Eye (tissue), 1 donor: ENCODE measurements around the gene MOG.

Source experiments
- DNase-seq: peaks from one replicate; pipeline ENCODE4 v3.0.0-alpha.2; 2015

MOG gene

DNA sequence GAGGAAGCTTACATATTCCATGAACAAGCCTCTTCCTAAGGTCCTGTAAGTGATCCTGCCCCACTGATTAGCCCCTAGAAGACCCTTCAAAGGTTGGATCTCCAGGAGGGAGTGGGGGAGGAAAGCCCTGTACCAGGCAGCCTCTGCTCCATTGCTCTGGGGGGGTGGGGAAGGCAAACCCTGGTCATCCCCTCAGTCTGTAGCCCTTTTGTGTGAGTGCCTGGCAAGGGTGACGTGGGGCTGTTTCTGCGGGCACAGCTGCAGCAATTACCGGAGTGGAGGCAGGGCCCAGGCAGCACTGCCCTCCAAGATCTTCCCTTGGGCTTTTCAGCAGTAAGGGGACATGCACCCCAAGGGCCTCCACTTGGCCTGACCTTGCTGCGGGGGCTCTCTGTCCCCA, at the start of gene MOG:
MOG (plus strand) TSS at position 295 of the 400 bp plus-strand sequence. CDS start 118 bp downstream, outside the sequence.
- DNase-seq: no peak

- no peak for DNase-seq
Measured at GRCh38 chr6:29608131-29608530, 48.8 kb upstream of the MOG start.

GRCh38 chr6:29610540-29610939, 46.4 kb upstream of the MOG start:
- no peak for DNase-seq

DNA sequence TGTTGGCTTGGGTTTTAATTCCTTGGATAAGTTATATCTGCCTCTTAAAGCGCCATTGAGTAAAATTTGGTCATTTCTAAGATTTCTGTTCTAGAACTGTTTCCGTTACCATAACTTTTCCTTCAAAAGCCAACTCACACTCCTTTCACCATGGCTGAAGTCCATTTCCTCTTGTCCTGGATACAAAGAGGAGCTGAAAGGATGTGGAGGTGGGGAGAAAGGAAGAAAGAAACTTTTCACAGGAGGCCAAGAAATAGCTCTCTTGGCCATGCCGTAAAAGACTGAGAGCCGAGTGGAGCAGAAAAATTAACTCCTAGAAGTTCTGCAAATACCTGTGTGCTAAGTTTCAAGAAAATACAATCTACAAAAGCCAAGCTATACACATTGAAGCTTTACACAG, 45.5 kb upstream of the MOG start:
- no peak for DNase-seq

DNA sequence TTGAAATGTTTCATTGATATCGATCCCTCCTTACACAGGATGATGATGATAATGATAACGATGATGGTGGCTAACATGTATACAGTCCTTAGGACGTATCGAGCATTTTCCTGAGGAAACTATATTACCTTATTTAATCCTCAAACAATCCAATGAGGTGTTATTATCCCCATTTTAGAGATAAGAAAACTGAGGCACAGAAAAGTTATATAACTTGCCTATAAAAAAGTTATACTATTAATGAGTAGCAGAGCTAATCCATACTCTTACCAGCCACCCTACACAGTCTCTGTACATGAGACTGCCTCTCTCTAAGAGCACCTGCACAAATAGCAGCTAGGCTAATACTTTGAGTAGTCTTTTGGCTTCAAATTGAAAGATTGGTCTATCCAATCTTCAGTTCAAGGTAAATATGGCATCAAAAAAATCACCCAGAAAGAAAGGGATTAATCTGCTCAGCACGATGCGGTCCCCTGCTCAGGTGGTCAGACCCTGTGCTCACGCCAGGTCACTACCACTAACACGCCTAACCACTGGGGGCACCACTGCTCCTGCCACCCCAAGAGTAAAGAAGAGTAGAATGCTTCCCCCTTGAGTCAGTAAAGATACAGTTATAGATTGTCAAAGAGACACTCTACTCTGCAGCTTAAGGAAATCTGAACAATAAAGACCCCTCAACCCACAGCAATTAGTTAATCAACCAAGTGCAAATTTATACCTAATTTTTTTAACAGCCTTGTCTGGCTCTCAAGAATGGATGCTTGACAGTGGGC, 38.9 kb upstream of the MOG start:
- no peak for DNase-seq

- no peak for DNase-seq
Measured at GRCh38 chr6:29619578-29620160, 37.2 kb upstream of the MOG start.

- no peak for DNase-seq
Measured at GRCh38 chr6:29620630-29621029, 36.3 kb upstream of the MOG start.

DNA sequence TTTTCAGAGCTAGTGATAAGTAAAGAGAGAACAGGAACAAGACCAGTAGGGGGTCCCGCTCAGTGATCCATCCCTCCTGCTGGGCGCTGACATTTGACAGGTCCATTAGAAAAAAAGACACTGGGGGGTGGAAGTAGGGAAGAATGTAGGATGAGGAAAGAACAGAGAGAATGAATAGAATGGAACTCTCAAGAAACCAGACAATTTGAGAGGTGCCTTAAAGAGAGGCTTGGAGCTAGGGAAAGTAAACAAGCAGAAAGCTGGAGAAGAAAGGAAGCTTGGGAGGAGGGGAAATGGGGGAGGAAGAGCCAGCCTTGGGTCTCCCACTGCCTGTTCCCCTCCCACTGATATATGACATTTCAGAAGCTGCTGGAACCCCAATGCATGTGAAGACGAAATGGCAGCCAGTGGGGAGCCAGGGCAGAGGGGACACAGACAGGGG, 32.4 kb upstream of the MOG start:
- no peak for DNase-seq

DNA sequence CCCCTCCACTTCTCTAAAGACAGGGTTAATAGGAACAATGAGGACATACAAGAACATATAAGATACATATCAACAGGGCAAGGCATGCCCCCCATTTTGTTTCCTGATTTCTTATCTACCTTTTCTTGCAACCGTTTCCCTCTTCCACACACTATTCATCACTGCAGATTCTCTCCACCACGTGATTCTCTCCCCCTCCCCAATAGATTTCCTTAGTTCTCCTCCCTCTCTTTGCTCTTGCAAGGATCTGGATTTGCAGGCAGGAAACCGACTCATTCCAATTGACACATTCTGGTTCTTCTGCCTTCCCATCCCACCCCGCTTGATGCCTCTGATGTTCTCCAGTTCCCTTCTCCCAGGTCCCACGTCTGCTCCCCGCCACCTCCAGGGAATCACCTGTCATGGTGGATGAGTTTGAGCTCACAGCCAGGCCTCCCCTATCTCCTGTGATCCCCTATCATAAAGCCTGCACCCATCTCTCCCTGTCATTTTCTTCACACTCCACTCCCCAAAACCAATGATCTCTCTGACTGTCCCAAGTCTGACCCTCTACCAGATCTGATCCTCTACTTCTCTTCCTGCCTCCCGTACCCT, 31.5 kb upstream of the MOG start:
- no peak for DNase-seq

DNA sequence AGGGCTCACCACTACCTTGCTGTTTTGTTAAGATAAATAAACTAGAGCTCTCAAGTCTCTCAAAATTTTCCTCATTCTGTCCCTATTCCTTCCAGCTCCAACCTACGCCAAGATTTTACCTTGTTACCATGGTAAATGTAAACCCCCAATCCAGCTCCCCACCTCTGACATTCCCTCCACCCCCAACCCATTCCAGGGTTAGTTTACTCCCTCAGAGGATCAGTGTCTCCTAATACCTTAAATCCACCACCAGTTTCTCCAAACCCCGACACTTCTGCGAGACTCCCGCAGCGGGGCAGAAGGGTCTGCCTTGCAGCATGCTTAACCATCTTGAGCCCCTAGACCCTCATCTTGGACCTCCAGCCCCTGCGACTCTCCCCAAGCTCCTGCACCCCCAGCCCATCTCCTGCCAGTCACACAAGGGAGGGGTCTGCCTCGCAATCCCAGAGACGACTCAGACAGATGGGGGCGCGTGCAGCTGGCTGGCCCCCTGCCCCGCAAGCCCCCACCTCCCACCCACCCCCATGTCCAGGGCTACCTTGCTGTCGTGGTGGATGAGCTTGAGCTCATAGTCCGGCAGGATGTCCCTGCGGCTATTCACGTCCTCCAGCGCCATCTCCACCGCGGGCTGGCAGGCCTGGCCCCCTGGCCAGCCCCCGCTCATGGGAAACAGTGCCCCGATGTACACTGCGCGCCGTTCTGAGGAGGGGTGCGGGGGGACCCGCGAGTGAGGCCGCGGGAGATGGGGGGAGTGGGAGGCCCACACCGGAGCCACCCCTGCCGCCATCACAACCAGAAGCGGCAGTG, 29.7 kb upstream of the MOG start:
- peak; percentile 37 for DNase-seq

- peak; percentile 91 for DNase-seq
Measured at GRCh38 chr6:29627755-29628418, 29.0 kb upstream of the MOG start.

DNA sequence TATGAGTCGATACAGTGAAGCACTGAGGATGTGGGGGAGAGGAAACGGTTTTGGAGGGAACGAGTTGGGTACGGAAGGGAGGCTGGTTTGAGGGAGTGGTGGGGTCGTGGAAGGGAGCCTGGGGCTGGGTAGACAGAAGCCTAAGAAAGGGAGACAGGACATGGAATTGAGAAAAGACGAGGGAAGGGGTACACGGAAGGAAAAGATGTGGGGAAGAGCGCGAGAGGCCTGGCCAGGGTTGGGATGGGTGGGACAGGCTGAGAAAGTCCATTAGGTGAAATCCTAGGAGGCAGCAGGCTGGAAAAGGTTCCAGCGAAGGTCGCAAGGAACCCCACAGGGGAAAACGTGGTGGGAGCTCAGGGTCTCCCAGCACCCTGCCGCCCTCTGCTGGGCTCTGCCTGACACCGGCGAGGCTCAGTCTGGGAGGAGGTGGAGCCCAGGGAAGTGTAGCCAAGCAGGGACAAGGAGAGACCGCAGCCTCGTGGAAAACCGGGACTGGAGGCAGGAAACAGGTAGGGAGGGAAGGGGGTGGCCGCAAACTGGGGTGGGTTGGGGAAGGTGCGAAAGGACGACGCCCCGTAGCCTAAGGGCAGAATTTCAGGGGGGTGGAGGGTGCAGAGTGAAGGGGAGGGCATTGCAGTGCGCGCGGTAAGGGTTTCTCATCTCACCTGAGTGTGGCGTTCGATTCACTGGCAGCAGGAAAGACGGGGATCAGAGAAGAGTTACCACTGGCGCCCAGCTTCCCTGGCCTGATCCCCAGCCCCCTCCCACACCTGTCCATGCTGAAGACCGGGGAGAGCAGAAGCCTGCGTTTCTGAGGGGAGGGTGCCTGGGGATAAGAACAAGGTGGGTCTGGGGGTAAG, 28.2 kb upstream of the MOG start:
- peak; percentile 91 for DNase-seq

GRCh38 chr6:29629571-29629970, 27.3 kb upstream of the MOG start:
- no peak for DNase-seq

- no peak for DNase-seq
Measured at GRCh38 chr6:29630315-29630714, 26.6 kb upstream of the MOG start.

DNA sequence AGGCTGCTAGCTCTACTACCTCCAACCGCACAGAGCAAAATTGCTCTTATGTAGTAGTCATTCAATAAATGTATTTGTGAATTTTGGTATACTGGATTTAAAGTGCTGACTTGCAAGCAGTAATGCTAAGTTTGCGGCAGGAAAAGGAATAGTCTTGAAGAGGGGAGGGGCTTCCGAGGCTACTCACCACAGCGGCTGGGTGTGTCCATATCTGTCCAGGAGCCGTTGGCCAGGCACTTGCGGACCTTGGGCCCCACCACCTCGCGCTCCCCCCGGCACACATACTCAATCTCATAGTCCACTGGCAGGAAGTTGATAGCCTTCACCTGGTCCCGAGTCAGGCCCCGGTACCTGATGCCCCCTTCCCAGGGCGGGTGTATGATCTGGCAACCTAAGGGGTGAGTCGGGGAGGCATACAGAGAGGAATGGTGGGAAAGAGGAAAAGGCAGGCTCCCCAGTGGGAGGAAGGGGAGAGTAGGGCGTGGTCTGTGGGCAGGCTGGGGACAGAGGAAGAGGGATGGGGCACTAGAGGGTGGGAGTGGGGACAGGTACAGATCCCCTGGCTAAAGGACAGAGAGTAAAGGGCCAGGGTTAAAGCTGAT, 25.6 kb upstream of the MOG start:
- DNase-seq: peak; percentile 15

DNA sequence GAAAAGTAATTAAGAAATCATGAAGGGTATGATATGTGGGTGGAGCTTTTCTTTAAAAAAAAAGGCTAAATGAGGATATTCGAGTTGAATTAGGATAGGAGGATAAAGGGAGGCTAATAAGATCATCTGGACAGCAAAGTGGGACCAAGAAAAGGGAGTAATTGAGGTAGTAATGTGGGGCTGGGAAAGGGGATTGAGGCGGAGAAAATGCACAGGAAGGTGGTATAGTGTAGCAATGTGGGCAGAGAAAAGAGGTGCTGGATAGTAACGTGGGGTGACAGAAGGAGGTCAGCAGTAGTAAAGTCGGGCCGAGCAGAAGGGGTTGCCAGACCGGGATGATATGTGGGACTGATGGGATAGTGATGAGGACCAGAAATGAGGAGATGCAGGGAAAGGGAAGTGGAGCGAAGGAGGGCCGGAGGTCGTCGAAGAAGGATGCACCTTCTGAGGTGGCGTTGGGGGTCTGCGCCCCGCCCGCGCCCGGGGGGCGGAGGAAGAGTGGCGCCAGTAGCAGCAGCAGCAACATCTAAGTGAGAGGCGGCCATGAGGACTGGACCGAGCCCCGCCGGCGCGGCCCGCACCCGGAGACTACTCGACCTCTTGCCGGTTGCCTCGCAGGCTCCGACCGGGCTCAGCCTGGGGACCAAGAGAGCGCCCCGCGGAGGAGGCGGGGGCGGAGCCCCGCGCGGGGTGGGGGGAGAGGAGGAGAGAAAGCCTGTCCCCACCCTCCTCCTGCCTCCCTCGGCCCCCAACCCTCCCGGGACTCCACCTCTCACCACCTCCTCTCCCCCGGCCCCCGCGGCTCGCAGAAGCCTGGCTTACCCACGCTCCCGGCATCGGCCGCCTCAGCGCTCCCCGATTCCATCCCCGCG, 24.8 kb upstream of the MOG start:
- peak; percentile 84 for DNase-seq

- DNase-seq: peak; percentile 98
Measured at GRCh38 chr6:29632789-29633533, 23.9 kb upstream of the MOG start, which contains the start of gene GABBR1. Gene GABBR1, minus strand, starts transcription at chr6:29633183. Its CDS starts 798 bp downstream, at chr6:29632385.

DNA sequence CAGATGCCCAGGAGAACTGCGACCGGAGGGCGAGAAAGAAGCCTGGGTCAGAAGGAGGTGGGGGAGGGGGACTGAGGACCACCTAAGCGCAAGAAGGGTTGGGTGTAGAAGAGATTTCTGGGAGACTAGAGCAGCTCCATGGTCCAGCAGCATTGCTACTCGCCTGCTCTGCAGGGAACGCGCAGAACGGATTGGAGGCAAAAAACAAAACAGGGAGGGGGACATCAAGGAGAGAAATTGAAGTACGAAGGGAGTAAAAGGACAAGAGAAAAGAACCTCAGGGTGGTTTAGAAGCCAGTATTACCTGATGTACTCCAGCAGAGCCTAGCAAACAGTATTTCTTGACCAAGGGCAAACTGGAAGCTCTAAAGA, 23.4 kb upstream of the MOG start:
- no peak for DNase-seq

- no peak for DNase-seq
Measured at GRCh38 chr6:29637247-29637646, 19.6 kb upstream of the MOG start.
